Neutrophil (primary cell): ENCODE measurements around the gene MYCL.
"Not testable (repeated sequence)": the region's sequence is repeated elsewhere in the genome, so short reads cannot be mapped to it uniquely, and the experiment has no call there.

Source experiments
- H3K27ac ChIP-seq: fragments of 200-600 bp; sonication (generic); 2 replicates; pipeline ENCODE4 v1.5.1; 2016; ENCODE audit warnings: mild to moderate bottlenecking, moderate library complexity
- H3K27me3 ChIP-seq: fragments of 200-600 bp; sonication (generic); 2 replicates; pipeline ENCODE4 v1.6.0; 2016; ENCODE audit warnings: mild to moderate bottlenecking
- H3K36me3 ChIP-seq: fragments of 200-600 bp; sonication (generic); 2 replicates; pipeline ENCODE4 v1.5.1; 2017
- H3K4me1 ChIP-seq, 2 experiments: fragments of 200-600 bp in 1 of 2; sonication (generic) in 1 of 2; 1 replicate in 1 of 2; 2 replicates in 1 of 2; pipeline versions ENCODE4 v1.5.1 to v1.6.1; 2013 to 2016; ENCODE audit warnings: low read depth in 1 of 2, low read length in 1 of 2, mild to moderate bottlenecking in 1 of 2, moderate library complexity in 1 of 2; ENCODE audit not compliant: control insufficient read depth in 1 of 2, insufficient read depth in 1 of 2
- H3K4me3 ChIP-seq, 2 experiments: fragments of 200-600 bp in 1 of 2; sonication (generic) in 1 of 2; 1 replicate in 1 of 2; 2 replicates in 1 of 2; pipeline ENCODE4 v1.5.1; 2013 to 2016; ENCODE audit warnings: low read depth in 1 of 2, low read length in 1 of 2, mild to moderate bottlenecking in 1 of 2, moderate library complexity in 1 of 2
- H3K9me3 ChIP-seq: fragments of 200-600 bp; sonication (generic); 2 replicates; pipeline ENCODE4 v1.5.1; 2016
- TF ChIP-seq, protein P1 (sequence below): fragments of 200-600 bp; sonication (generic); IDR thresholded peaks from 2 replicates; pipeline ENCODE4 v1.5.1; 2016; ENCODE audit warnings: antibody characterized with exemption

Gene MYCL

DNA sequence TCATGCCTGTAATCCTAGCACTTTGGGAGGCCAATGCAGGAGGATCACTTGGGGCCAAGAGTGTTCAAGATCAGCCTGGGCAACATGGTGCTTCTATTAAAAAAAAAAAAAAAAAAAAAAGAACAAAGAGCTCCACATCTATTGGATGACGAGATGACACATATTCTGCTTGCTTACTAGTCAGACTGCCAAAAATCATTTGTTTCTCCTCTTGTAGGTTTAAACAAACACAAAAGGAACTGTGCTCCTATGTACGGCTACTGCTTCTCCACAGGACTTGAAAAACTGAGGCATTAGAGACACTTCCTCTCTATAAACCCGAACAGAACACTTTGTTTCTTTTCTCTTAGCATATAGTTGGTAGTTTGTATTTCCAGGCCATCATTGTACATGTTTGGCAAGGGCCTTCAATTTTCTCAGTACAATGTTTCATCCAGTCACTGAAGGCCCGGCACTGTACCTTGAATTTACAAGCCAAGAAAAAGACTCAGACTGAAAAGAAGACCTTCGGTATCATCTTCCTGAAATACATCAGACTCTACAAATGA is 24.4 kb downstream of the MYCL start:
- Histone ChIP-seq H3K4me3 (no peak overlapping the region), H3K36me3 (no peaks in the 10 kb centered on the region), H3K9me3 (no peaks in the 10 kb centered on the region), H3K27ac (no peak overlapping the region), H3K4me1 (peaks cover 7 to 17% of the 10 kb centered on the region in 2 experiments), H3K27me3 (no peaks in the 10 kb centered on the region)
- TF ChIP-seq, protein P1, sequence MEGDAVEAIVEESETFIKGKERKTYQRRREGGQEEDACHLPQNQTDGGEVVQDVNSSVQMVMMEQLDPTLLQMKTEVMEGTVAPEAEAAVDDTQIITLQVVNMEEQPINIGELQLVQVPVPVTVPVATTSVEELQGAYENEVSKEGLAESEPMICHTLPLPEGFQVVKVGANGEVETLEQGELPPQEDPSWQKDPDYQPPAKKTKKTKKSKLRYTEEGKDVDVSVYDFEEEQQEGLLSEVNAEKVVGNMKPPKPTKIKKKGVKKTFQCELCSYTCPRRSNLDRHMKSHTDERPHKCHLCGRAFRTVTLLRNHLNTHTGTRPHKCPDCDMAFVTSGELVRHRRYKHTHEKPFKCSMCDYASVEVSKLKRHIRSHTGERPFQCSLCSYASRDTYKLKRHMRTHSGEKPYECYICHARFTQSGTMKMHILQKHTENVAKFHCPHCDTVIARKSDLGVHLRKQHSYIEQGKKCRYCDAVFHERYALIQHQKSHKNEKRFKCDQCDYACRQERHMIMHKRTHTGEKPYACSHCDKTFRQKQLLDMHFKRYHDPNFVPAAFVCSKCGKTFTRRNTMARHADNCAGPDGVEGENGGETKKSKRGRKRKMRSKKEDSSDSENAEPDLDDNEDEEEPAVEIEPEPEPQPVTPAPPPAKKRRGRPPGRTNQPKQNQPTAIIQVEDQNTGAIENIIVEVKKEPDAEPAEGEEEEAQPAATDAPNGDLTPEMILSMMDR: no peak

DNA sequence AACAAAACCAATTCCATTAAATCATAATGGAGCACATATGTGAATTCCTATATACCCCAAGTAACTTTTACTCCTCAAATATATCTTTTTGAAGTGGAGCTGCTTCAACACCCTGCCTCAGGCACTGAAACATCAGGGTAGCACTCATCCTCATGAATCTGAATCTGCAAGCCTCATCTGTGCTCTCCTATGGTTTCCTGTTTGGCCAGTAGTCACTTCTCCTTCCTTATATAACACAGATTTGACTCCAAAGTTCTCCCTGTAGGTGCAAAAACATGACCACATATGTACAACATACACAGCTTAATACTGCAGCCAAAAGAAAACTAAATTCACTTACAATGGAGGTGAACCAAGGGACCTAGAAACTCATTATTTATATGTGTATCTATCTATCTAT is 25.6 kb downstream of the MYCL start:
- Histone ChIP-seq H3K36me3 (no peaks in the 10 kb centered on the region), H3K4me1 (peaks cover 6 to 17% of the 10 kb centered on the region in 2 experiments), H3K27ac (peak overlapping the region; percentile 47), H3K9me3 (no peaks in the 10 kb centered on the region), H3K27me3 (no peaks in the 10 kb centered on the region), H3K4me3 (no peak overlapping the region)
- TF ChIP-seq, protein P1: no peak

DNA sequence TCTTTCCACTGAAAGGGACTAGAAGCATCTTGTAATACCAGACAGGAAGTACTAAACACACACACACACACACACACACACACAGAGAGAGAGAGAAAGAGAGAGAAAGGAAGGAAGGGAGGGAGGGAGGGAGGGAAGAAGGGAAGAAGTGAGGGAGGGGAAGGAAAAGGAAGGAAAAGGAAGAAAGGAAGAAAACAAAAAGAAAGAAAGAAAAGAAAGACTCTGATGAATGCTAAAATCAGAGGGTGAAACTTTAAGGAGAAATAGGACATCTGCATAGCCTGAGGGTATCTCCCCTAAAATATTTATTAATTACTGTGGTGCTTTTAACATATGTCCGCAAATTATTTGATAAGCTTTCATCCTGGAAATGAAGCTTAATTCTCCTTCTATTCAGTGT is 29.0 kb downstream of the MYCL start:
- Histone ChIP-seq H3K9me3 (no peaks in the 10 kb centered on the region), H3K4me3 (no peak overlapping the region), H3K4me1 (peaks cover 6 to 17% of the 10 kb centered on the region in 2 experiments), H3K27ac (no peak overlapping the region), H3K27me3 (no peaks in the 10 kb centered on the region), H3K36me3 (no peaks in the 10 kb centered on the region)
- TF ChIP-seq, protein P1: no peak

DNA sequence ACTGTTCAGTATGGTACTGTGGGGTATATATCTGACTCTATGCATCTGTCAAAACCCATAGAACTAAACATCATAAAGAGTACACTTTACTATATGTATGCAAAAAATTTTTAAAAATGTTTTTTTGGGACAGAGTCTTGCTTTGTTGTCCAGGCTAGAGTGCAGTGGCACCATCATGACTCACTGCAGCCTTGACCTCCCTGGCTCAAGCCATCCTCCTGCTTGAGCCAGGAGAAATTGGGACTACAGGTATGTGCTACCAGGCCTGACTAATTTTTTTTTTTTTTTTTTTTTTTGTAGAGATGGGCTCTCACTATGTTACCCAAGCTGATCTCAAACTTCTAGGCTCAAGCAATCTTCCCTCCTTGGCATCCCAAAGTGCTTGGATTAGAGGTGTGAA is 29.9 kb downstream of the MYCL start:
- Histone ChIP-seq H3K27ac (no peak overlapping the region), H3K9me3 (no peaks in the 10 kb centered on the region), H3K27me3 (no peaks in the 10 kb centered on the region), H3K36me3 (no peaks in the 10 kb centered on the region), H3K4me1 (peaks cover 6 to 17% of the 10 kb centered on the region in 2 experiments), H3K4me3 (no peak overlapping the region)
- TF ChIP-seq, protein P1: no peak

DNA sequence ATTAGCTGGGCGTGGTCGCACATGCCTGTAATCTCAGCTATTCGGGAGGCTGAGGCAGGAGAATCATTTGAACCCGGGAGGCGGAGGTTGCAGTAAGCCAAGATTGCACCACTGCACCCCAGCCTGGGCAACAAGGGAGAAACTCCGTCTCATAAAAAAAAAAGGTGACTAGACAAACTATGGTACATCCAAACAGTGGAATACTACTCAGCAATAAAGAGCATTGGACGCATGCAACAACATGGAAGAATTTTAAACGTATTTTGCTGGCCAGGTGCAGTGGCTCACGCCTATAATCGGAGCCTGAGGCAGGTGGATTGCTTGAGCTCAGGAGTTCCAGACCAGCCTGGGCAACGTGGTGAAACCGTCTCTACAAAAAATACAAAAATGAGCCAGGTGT is 30.7 kb downstream of the MYCL start:
- H3K4me1 ChIP-seq: peaks cover 6 to 12% of the 10 kb centered on the region in 2 experiments
- not testable (repeated sequence) for H3K9me3 ChIP-seq, H3K4me3 ChIP-seq, H3K27me3 ChIP-seq, H3K36me3 ChIP-seq, H3K27ac ChIP-seq

DNA sequence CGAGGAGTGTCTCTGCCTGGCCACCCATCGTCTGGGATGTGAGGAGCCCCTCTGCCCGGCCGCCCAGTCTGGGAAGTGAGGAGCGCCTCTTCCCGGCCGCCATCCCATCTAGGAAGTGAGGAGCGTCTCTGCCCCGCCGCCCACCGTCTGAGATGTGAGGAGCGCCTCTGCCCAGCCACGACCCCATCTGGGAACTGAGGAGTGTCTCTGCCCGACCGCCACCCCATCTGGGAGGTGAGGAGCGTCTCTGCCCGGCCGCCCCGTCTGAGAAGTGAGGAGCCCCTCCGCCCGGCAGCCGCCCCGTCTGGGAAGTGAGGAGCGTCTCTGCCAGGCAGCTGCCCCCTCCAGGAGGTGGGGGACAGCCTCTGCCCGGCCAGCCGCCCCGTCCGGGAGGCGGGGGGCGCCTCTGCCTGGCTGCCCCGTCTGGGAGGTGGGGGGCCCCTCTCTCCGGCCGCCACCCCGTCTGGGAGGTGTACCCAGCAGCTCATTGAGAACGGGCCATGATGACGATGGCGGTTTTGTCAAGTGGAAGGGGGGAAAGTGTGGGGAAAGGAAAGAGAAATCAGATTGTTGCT is 32.1 kb downstream of the MYCL start:
- not testable (repeated sequence) for H3K9me3 ChIP-seq, H3K27me3 ChIP-seq, H3K36me3 ChIP-seq, H3K4me3 ChIP-seq, H3K27ac ChIP-seq, H3K4me1 ChIP-seq
